Fibroblast of skin of right biceps (primary cell): ENCODE data around the gene PCF11.
A peak's percentile ranks its signal among the peaks of the same experiment; 100 is the strongest.
"Not testable (repeated sequence)": the region's sequence is repeated elsewhere in the genome, so short reads cannot be mapped to it uniquely, and the experiment has no call there.

Experiments used
- DNase-seq: peaks from one replicate; pipeline ENCODE4 v3.0.0-alpha.2; 2013

The PCF11 gene, protein sequence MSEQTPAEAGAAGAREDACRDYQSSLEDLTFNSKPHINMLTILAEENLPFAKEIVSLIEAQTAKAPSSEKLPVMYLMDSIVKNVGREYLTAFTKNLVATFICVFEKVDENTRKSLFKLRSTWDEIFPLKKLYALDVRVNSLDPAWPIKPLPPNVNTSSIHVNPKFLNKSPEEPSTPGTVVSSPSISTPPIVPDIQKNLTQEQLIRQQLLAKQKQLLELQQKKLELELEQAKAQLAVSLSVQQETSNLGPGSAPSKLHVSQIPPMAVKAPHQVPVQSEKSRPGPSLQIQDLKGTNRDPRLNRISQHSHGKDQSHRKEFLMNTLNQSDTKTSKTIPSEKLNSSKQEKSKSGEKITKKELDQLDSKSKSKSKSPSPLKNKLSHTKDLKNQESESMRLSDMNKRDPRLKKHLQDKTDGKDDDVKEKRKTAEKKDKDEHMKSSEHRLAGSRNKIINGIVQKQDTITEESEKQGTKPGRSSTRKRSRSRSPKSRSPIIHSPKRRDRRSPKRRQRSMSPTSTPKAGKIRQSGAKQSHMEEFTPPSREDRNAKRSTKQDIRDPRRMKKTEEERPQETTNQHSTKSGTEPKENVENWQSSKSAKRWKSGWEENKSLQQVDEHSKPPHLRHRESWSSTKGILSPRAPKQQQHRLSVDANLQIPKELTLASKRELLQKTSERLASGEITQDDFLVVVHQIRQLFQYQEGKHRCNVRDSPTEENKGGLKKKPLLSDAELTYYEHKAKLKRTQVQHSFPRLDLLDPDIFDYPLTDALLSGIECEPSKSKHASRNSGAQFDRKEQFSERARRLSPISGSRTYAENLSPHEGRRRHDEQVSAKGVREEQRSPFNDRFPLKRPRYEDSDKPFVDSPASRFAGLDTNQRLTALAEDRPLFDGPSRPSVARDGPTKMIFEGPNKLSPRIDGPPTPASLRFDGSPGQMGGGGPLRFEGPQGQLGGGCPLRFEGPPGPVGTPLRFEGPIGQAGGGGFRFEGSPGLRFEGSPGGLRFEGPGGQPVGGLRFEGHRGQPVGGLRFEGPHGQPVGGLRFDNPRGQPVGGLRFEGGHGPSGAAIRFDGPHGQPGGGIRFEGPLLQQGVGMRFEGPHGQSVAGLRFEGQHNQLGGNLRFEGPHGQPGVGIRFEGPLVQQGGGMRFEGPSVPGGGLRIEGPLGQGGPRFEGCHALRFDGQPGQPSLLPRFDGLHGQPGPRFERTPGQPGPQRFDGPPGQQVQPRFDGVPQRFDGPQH (N-terminal part only)

DNA sequence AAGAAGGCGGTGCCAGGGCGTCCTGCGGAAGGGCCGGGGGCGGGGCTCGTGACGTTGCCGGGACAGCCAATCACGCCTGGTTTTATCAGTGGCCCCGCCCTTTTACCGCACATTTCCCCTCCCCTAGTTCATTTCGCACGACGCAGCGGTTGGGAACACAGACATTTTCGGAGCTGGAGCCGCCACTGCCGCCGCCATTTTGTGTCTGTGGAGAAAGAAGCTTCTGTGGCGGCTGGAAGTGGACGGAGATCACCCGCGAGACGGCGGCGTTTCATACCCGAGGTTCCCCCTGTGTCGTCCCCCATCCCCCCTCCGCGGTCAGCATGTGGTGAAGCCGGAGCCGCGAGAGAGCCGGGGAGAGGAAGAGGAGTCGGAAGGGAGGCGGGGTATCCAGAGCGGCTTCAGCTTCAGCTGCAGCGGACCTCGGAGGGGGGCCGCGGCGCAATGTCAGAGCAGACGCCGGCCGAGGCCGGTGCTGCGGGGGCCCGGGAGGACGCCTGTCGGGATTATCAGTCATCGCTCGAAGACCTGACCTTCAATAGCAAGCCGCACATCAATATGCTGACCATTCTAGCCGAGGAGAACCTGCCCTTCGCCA lies at the start of gene PCF11:
Gene PCF11 (plus strand): TSS at position 136 of the 598 bp plus-strand sequence. CDS start 309 bp downstream, at position 445.
- DNase-seq: no peak

DNA sequence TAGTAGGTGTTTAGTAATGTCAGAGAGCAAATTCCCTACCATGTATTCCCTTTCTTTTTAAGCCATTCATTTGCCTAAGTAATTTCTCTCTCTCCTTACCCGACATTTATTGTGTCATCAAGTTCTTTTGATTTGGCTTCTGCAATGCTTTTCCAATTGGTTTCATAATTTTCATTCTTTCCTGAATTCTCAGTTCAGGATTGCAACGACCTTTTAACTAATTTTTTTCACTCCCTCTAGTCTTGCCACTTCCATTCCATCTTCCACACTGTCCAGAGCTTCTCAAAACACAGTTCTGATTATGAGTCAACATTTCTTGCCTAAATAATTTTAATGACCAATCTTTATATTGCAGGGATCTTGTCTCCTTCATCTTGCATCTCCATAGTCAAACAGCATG lies 44.0 kb upstream of the PCF11 start:
- no peak for DNase-seq

DNA sequence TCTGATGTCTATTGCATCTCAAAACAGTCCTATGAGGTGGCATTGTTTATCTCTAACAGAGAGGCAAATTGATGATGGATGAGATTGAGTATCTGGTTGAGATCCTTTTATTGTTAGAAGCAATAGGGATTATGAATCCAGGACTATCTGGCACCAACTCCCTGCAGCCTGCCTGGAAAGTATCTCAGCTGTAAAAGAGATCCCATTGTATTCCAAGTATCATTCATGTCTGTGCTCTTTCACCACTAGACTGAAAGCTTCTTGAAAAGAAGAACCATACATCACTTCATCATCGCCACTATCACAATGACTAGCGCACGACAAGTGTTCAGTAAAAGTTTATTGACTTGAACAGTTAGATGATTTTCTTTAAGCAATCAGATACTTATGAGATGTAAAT lies 41.9 kb upstream of the PCF11 start:
- DNase-seq: no peak

DNA sequence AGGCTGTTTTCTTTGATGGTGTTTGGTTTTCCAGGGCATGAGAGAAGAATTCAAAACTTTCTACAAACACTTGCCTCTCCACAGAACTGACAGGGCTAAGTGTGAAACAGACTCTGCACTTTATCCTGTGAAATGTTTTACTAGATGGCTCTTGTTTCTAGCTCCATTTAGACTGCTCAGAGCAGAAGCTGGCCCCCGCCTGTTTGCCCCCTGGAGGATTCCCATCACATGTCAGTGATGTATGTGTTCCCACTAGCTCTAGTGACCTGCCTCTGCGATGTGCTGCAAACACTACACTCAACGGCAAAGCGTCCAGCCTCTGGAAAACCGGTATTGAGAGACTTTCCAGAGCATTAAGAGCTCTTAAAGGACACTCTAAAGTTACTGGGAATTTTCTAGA lies 41.4 kb upstream of the PCF11 start:
- DNase-seq: no peak

DNA sequence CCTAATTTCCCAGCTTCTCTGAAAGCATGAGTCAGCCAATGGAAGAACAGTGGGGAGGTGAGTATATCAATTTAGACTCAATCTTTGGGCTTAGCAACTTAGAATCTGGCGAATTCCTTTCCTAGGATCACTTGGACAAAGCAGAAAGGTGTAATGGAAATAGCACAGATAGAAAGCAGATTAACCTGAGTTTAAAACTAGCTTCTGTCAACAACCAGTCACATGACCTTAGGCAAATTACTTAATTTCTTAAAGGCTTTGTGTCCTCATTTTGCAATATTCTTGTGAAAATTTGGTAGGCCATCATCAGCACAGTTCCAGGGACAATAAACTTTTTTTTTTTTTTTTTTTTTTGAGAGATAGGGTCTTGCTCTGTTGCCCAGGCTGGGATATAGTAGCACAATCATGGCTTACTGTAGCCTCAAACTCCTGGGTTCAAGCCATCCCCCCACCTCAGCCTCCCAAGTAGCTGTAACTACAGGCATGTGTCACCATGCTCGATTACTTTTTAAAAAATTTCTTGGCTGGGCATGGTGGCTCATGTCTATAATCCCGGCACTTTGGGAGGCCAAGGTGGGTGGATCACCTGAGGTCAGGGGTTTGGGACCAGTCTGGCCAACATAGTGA lies 40.8 kb upstream of the PCF11 start:
- DNase-seq: no peak

DNA sequence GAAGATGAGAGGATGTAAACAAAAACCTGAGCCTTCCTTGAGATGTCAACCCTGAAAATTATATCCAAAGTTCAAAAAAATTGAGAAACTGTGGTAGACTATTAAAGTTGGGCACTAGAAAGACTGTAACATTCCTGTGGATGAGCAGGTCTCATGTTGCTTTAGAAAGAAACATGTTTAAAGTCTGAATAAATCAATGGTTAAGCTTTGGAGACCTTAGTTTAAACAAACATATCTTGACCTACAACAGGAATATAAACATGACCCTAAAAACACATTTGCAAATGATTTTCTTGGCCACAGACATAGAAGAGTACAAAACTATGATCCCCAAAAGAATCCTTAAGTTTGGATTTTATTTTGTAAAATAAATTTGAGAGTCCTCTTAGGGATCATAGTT lies 38.1 kb upstream of the PCF11 start:
- no peak for DNase-seq

DNA sequence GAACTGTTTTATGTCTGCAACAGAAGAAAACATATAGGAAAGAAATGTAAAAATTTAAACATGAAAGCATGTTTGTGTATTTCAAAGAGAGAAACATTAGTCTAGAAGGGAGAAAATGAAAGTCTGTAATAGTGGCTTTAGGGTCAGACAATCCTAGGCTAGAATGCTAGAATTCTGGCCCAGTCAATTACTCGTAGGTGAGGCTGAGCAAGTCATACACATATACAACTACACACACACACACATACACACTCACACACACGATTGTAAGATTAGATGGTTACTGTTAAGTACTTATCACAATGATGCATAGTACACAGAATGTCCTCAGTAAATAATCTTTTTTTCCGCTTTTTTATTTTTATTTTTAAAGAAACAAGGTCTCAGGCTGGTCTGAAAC lies 37.7 kb upstream of the PCF11 start:
- no peak for DNase-seq

DNA sequence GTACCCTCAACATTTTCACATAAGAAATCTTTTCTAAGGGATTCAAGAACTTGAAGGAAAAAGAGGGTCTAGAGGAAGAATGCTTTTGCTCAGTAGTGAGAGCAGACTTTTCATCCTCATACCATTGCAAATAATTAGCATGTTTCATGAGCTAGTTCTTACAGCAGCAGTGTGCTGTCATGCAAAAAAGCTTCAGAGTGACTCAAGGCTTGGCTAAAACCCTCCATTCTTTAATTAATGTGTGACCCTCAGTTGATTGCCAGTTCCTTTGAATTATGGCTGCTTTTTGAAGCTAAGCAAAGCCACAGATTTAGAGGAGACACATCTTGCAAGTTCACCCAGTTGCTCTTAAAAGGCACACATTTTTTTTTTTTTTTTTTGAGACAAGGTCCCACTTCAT lies 36.6 kb upstream of the PCF11 start:
- DNase-seq: peak; percentile 30

DNA sequence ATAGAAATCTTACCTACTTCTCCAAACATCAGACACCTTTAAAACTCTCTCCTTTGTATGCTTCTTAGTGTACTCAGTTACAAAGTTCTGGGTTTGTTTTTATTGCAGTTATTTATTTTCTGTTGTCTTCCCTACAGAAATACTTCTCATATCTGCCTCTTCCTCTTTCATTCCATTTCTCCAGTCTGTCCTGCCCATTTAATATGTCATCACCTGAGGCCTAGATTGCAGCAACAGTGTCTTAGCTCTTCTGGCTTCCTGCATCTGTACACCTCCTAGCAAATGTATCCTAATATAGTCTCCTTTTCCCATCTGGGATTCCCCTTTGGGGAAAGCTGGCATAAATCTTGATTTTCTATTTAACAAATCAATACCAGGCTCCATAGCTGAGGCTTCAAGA lies 34.9 kb upstream of the PCF11 start:
- no peak for DNase-seq

DNA sequence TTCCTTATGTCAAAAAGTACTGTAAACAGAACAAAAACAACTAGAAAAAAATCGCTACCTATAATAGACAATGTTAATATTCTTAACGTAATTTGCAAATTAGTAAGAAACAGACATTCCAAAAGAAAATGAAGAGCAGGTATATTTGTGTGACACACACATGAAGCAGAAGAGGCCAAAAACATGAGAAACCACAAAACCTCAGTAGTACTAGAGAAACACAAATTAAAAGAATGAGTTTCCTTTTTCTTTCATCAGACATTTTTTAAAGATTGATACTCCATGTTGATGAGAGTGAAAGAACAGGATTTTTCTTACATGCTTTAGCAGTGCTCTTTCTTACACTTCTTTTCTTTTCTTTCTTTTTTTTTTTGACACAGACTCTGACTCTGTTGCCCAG lies 34.2 kb upstream of the PCF11 start:
- DNase-seq: no peak

DNA sequence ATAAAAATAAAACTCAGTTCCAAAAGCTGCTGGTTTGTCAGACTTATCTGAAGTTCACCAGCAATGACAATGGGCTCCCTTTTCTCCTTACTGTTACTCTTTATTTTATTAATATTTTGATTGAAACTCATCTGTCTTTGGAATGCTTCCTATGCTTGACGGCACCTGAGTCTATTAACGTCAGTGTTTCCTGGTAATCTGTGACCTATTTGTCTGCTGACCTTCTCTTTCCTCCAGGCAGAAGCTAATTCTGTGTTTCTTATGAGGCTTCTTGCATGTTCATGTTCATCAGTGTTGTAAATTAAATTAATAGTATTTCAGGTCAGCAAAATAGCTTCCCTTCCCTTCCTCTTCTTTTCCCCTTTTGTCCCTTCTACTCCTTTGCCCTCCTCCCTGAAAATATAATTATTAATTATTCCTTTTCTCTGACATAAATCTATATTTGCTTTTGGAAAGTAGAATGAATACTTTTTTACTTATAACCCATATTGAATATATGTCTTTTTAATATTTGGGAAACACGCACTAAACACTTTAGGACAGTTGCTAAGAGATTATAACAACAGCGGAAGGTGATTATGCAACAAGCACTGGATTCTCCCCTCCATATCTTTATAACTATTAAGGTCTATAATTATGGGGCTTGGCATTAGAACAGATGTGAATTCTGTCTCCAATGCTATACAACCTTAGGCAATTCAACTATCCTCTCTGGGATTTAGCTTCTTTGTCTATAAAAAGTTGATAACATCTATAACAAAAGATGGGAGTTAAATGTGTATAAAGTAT lies 32.1 kb upstream of the PCF11 start:
- no peak for DNase-seq

DNA sequence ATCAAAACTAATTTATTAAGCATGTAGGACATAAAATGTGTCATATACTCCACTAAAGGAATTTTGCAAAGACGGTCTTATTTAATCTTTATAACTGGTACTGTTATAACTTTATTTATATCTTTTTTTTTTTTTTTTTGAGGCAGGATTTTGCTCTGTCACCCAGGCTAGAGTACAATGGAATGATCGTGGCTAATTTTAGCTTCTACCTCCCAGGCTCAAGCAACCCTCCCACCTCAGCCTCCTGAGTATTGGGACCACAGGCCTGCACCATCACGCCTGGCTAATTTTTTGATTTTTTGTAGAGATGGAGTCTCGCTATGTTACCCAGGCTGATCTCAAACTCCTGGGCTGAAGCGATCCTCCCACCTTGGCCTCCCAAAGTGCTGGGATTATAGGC lies 31.4 kb upstream of the PCF11 start:
- DNase-seq: no peak

DNA sequence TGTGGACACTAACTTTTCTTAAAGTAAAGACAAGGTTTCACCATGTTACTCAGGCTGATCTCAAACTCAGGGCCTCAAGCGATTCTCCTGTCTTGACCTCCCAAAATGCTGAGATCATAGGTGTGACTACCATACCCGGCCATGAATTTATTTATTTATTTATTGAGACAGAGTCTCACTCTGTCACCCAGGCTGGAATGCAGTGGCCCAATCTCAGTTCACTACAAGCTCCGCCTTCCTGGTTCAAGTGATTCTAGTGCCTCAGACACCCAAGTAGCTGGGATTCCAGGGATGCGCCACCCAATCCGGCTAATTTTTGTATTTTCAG lies 29.7 kb upstream of the PCF11 start:
- no peak for DNase-seq

DNA sequence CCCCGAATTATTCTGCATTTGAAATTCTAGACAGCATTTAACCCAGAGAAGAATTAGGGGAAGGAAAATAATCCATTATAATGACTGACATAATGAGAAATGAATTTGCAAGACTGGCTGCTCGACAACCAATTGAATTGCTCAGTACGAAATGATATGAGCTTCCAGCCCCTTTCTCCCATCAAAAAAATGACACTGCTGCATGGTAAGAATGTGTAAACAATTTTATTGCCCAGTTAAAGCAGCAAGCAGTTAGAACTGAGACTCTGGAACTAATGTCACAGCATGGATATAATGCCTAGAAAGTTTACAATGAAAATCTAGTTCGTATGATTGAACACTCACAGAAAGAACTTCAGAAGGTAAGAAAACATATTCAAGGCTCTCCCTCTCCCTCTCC lies 24.7 kb upstream of the PCF11 start:
- no peak for DNase-seq

DNA sequence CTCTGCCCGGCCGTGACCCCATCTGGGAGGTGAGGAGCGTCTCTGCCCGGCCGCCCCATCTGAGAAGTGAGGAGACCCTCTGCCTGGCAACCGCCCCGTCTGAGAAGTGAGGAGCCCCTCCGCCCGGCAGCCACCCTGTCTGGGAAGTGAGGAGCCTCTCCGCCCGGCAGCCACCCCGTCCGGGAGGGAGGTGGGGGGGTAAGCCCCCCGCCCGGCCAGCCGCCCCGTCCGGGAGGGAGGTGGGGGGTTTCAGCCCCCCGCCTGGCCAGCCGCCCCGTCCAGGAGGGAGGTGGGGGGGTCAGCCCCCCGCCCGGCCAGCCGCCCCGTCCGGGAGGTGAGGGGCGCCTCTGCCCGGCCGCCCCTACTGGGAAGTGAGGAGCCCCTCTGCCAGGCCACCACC lies 23.7 kb upstream of the PCF11 start:
- not testable (repeated sequence) for DNase-seq

DNA sequence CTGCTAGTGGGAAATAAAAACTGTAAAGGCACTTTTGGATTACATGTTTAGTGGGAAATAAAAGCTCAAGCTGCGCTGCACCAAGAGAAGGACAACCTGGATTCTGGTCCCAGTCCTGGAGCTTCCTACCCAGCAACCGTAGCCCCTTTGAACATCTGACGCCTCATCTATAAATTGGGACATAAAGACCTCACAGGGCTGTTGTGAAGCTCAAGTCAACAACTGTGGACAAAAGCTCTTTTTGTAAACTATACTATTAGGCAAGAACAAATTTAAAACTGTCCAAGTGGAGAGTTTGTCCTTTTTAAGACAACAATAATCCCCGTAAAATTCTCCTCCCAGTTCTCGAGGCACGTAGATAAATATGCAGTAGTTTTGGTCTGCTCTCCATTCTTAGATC lies 17.6 kb upstream of the PCF11 start:
- no peak for DNase-seq

DNA sequence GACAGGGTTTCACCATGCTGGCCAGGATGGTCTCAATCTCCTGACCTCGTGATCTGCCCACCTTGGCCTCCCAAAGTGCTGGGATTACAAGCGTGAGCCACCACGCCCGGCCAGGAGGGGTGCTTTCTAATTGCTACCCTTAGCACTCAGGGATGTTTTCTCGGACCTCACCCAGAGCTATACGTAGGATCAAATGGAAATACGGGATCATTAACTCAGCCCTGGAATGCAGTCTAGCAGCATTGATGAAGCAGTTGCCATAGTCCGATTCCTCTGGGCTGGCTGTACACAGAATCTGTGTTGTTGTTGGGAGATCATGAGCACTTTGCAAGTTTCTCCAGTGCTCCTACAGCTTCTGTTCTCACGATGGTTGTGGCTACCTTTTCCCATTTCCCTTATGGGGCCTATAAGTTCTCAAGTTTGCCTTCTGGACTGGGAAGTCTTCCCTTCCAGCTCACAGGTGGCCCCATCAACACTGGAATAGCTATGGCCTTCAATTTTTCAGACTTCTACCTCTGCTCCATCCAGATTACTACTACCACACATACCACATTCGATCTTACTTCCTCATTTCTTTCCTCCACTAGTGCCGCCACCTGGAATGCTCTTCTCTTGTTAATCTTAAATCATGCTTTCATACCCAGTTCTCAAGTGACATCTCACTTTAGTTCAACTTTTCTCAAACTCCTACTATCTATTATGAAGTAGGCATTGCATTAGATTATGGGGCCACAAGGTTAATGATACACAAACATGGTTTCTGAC lies 16.1 kb upstream of the PCF11 start:
- no peak for DNase-seq

DNA sequence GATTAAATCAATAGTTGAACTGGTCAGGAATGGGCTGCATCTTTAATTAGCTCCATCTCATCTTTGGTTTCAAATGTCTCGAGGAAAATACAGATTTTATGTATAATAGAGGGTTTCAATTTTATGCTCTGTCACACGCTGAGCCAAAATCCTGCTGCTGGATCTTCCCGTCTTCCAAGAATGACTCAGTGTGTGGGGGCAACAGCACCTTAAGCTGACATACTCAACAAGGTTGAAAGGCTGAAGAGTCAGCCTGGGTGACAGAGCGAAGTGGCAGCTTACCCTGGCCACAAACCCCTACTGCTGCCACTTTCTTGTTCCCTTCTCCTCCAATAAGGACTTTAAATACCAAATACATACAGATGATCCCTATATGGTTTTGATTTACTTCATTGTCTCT lies 9.0 kb upstream of the PCF11 start:
- DNase-seq: no peak

DNA sequence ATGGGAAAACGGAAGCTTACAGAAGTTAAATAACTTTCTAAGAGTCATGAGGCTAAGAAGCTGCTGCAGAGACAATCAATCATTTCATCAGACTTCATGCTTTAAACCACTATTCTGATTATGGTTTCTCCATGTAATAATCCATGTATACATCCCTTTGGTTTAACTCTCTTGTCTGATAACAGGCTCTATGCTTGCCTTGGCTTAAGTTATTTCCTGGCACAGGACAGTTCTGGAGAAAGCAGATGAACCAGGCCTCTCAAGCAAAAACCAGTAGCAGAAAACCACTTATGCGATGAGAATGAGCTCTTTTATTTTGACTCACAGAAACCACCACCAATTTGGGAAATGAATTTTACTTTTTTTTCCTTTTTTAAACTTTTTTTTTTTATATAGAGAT lies 6.5 kb upstream of the PCF11 start:
- DNase-seq: no peak

DNA sequence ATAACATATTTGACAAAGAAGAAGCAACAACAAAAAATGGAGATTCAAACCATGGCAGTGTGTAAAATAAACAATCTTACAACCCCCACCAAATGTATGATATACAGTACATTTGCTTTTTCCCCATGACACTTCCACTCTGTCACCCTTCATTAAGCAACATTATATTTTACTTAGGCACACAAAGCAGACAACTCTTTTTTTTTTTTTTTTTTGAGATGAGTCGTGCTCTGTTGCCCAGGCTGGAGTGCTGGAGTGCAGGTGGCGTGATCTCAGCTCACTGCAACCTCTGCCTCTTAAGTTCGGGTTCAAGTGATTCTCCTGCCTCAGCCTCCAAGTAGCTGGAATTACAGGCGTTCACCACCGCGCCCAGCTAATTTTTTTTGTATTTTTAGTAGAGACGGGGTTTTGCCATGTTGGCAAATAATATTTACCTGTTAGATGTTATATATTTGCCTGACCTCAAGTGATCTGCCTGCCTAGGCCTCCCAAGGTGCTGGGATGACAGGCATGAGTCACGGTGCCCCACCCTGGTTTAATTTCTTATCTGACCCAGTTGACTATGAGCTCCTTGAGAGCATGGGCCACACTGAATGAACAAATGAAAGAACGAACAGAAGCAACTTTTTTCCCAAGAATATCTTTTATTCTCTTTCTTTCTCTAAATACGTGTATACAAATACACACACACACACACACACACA lies 5.5 kb upstream of the PCF11 start:
- no peak for DNase-seq
